Myocyte (in vitro differentiated cells): Measurements from ENCODE around the gene KCNIP4. TPM values are rescaled to one million over a fixed set of nuclear protein-coding genes. Genes with fewer than 3 reads are reported as not detected.
"Not testable (repeated sequence)": the region's sequence is repeated elsewhere in the genome, so short reads cannot be mapped to it uniquely, and the experiment has no call there.

Experiments used
- DNase-seq: peaks from one replicate; pipeline ENCODE4 v3.0.0-alpha.2; 2012; ENCODE audit warnings: low read depth
- total RNA-seq: library from RNA; depleted of rRNA; stranded (reverse); fragments of >200 nt; gene quantifications from 2 replicates; pipeline ENCODE4 v1.2.3, GENCODE V29; 2014

Gene KCNIP4
- total RNA-seq, 1 donor from 2014 or later, result not detected

GRCh38 chr4:21377046-21377445, 571.5 kb downstream of the KCNIP4 start:
- no peak for DNase-seq

- no peak for DNase-seq
These were observed 572.4 kb downstream of the KCNIP4 start for GRCh38 chr4:21376176-21376575.

- DNase-seq, result no peak
These were observed 573.8 kb downstream of the KCNIP4 start for GRCh38 chr4:21374641-21375368.

GRCh38 chr4:21367567-21367966, 581.0 kb downstream of the KCNIP4 start:
- DNase-seq, result no peak

GRCh38 chr4:21366840-21367239, 581.7 kb downstream of the KCNIP4 start:
- DNase-seq, result no peak

- DNase-seq, result no peak
These were observed 582.3 kb downstream of the KCNIP4 start for GRCh38 chr4:21366312-21366711.

GRCh38 chr4:21363701-21364100, 584.9 kb downstream of the KCNIP4 start:
- DNase-seq, result no peak

GRCh38 chr4:21352354-21352753, 596.2 kb downstream of the KCNIP4 start:
- not testable (repeated sequence) for DNase-seq

- DNase-seq, result no peak
These were observed 601.4 kb downstream of the KCNIP4 start for GRCh38 chr4:21347142-21347541.

- DNase-seq, result no peak
These were observed 620.4 kb downstream of the KCNIP4 start for GRCh38 chr4:21327976-21328700.

- DNase-seq, result no peak
These were observed 628.5 kb downstream of the KCNIP4 start for GRCh38 chr4:21320034-21320433.

GRCh38 chr4:21307709-21308108, 640.9 kb downstream of the KCNIP4 start:
- no peak for DNase-seq

- DNase-seq, result no peak
These were observed 644.1 kb downstream of the KCNIP4 start for GRCh38 chr4:21304540-21304887.

GRCh38 chr4:21290562-21290961, 658.0 kb downstream of the KCNIP4 start:
- DNase-seq, result no peak

- DNase-seq, result no peak
These were observed 672.5 kb downstream of the KCNIP4 start for GRCh38 chr4:21276046-21276445.

GRCh38 chr4:21271439-21272052, 677.0 kb downstream of the KCNIP4 start:
- no peak for DNase-seq

- no peak for DNase-seq
These were observed 700.2 kb downstream of the KCNIP4 start for GRCh38 chr4:21248331-21248730.

- no peak for DNase-seq
These were observed 706.4 kb downstream of the KCNIP4 start for GRCh38 chr4:21242163-21242562.

GRCh38 chr4:21226637-21227538, 721.7 kb downstream of the KCNIP4 start:
- DNase-seq, result no peak

- DNase-seq, result no peak
These were observed 736.7 kb downstream of the KCNIP4 start for GRCh38 chr4:21211846-21212245.

GRCh38 chr4:21209860-21210259, 738.7 kb downstream of the KCNIP4 start:
- DNase-seq, result no peak
